H54 (cell line): ENCODE results near the gene MAP2K2.

ENCODE experiments used
- DNase-seq: peaks from one replicate; pipeline ENCODE4 v3.0.0; 2011; ENCODE audit warnings: low spot score, mixed read lengths; ENCODE audit not compliant: insufficient read length
- FAIRE-seq: peaks from 3 replicates; lab custom pipeline; 2011; peaks lifted over from hg19 to GRCh38; lab: Jason Lieb, UNC
- POLR2A ChIP-seq: IDR thresholded peaks from 2 replicates; pipeline ENCODE4 v1.6.1; 2011; ENCODE audit warnings: low read depth, mild to moderate bottlenecking, low read length

Gene MAP2K2

GRCh38 chr19:4087787-4088679, 35.9 kb downstream of the MAP2K2 start:
- FAIRE-seq (no peak), DNase-seq (no peak)
- TF ChIP-seq POLR2A = no peak

GRCh38 chr19:4086411-4086867, 37.5 kb downstream of the MAP2K2 start:
- no peak for FAIRE-seq
- no peak for DNase-seq
- TF ChIP-seq POLR2A = no peak

- no peak for TF ChIP-seq POLR2A
- no peak for DNase-seq
- FAIRE-seq = no peak
Measured at GRCh38 chr19:4084547-4084877, 39.4 kb downstream of the MAP2K2 start.

GRCh38 chr19:4083677-4084546, 40.0 kb downstream of the MAP2K2 start:
- FAIRE-seq (no peak), DNase-seq (no peak)
- no peak for TF ChIP-seq POLR2A

- TF ChIP-seq POLR2A = no peak
- no peak for DNase-seq
- FAIRE-seq = no peak
Measured at GRCh38 chr19:4082172-4082571, 41.8 kb downstream of the MAP2K2 start.

GRCh38 chr19:4081441-4082129, 42.3 kb downstream of the MAP2K2 start:
- DNase-seq (no peak), FAIRE-seq (no peak)
- no peak for TF ChIP-seq POLR2A

- TF ChIP-seq POLR2A = no peak
- DNase-seq (no peak), FAIRE-seq (no peak)
Measured at GRCh38 chr19:4080473-4080872, 43.4 kb downstream of the MAP2K2 start.

GRCh38 chr19:4077800-4078684, 45.9 kb downstream of the MAP2K2 start:
- 0 out of 2 replicates have a peak, but pooled peaks have one; percentile 25 for TF ChIP-seq POLR2A
- no peak for DNase-seq
- FAIRE-seq = no peak

GRCh38 chr19:4077007-4077374, 46.9 kb downstream of the MAP2K2 start:
- no peak for FAIRE-seq
- DNase-seq = no peak
- no peak for TF ChIP-seq POLR2A

- TF ChIP-seq POLR2A = no peak
- no peak for FAIRE-seq
- no peak for DNase-seq
Measured at GRCh38 chr19:4075373-4075772, 48.5 kb downstream of the MAP2K2 start.

- no peak for TF ChIP-seq POLR2A
- FAIRE-seq (no peak), DNase-seq (no peak)
Measured at GRCh38 chr19:4071610-4072009, 52.3 kb downstream of the MAP2K2 start.

GRCh38 chr19:4069331-4069959, 54.5 kb downstream of the MAP2K2 start:
- FAIRE-seq (no peak), DNase-seq (no peak)
- no peak for TF ChIP-seq POLR2A
